GM23248 (cell line): ENCODE data around the gene ANKRD13D. TPM values are rescaled to one million over a fixed set of nuclear protein-coding genes. Genes with fewer than 3 reads are reported as not detected.

ENCODE experiments used
- DNase-seq: peaks from one replicate; pipeline ENCODE4 v3.0.0-alpha.2; 2015
- H2AFZ ChIP-seq: fragments of 200-600 bp; sonication (generic); 2 replicates; pipeline ENCODE4 v1.6.1; 2016; ENCODE audit warnings: antibody characterized with exemption
- H3F3A ChIP-seq: fragments of 200-600 bp; sonication (generic); 2 replicates; pipeline ENCODE4 v1.6.1; 2016; ENCODE audit warnings: mild to moderate bottlenecking, antibody characterized with exemption, mixed run types; ENCODE audit not compliant: insufficient read depth
- H3K27ac ChIP-seq: fragments of 200-600 bp; sonication (generic); 2 replicates; pipeline ENCODE4 v1.5.1; 2016; ENCODE audit warnings: mild to moderate bottlenecking
- H3K27me3 ChIP-seq: fragments of 200-600 bp; sonication (generic); replicated peaks from 2 replicates; pipeline ENCODE4 v1.6.1; 2016; ENCODE audit warnings: mild to moderate bottlenecking; ENCODE audit not compliant: insufficient read depth
- H3K36me3 ChIP-seq: fragments of 200-600 bp; sonication (generic); 2 replicates; pipeline ENCODE4 v1.6.1; 2016; ENCODE audit warnings: low read depth, mild to moderate bottlenecking
- H3K4me1 ChIP-seq: fragments of 200-600 bp; sonication (generic); 2 replicates; pipeline ENCODE4 v1.6.1; 2016; ENCODE audit warnings: mild to moderate bottlenecking; ENCODE audit not compliant: insufficient read depth
- H3K4me2 ChIP-seq: fragments of 200-600 bp; sonication (generic); one replicate; pipeline ENCODE4 v1.6.1; 2016; ENCODE audit warnings: mild to moderate bottlenecking; ENCODE audit not compliant: unreplicated experiment
- H3K4me3 ChIP-seq: fragments of 200-600 bp; sonication (generic); 2 replicates; pipeline ENCODE4 v1.5.1; 2016; ENCODE audit warnings: mild to moderate bottlenecking
- H3K79me2 ChIP-seq: fragments of 200-600 bp; sonication (generic); 2 replicates; pipeline ENCODE4 v1.6.1; 2016; ENCODE audit warnings: mild to moderate bottlenecking; ENCODE audit not compliant: insufficient read depth
- H3K9ac ChIP-seq: fragments of 200-600 bp; sonication (generic); 2 replicates; pipeline ENCODE4 v1.6.1; 2016; ENCODE audit warnings: mild to moderate bottlenecking
- H3K9me2 ChIP-seq: fragments of 200-600 bp; sonication (generic); 2 replicates; pipeline ENCODE4 v1.6.1; 2016; ENCODE audit warnings: mixed run types, mild to moderate bottlenecking, moderate library complexity; ENCODE audit not compliant: insufficient read depth
- H3K9me3 ChIP-seq: fragments of 200-600 bp; sonication (generic); one replicate; pipeline ENCODE4 v1.6.1; 2017; ENCODE audit warnings: low read depth
- H4K20me1 ChIP-seq: fragments of 200-600 bp; sonication (generic); 2 replicates; pipeline ENCODE4 v1.6.0; 2016; ENCODE audit not compliant: insufficient read depth
- EZH2 ChIP-seq: fragments of 200-600 bp; sonication (generic); IDR thresholded peaks from 2 replicates; pipeline ENCODE4 v1.6.1; 2018; ENCODE audit warnings: antibody characterized with exemption, mild to moderate bottlenecking; ENCODE audit not compliant: insufficient read depth, poor library complexity, severe bottlenecking
- EZH2phosphoT487 ChIP-seq: fragments of 200-600 bp; sonication (generic); IDR thresholded peaks from 2 replicates; pipeline ENCODE4 v1.6.1; 2018; ENCODE audit warnings: antibody characterized with exemption, moderate library complexity, mild to moderate bottlenecking, low read depth; ENCODE audit not compliant: insufficient read depth
- WGBS, 2 experiments: methylation state at CpG; one replicate each; pipeline ENCODE4 v1.1.6; 2015 to 2017; ENCODE audit warnings: low lambda C conversion rate in 2 of 2, low coverage in 1 of 2; ENCODE audit errors: missing lambda C conversion rate in 2 of 2; 5-methylcytosine and 5-hydroxymethylcytosine counted together
- in situ Hi-C: fragments of 300-500 bp; cut with MboI; formaldehyde crosslinking; loops from 2 replicates; pipeline ENCODE4 v1.15.0; 2020
- polyA plus RNA-seq: library from polyadenylated mRNA; unstranded; fragments of >200 nt; fragmentation: Nextera tagmentation; extraction: Ambion mirVana; gene quantifications from 2 replicates; pipeline ENCODE4 v1.2.1, GENCODE V29; 2016
- total RNA-seq: library from RNA; depleted of rRNA; stranded (reverse); fragments of >200 nt; shearing (Covaris generic); gene quantifications from 2 replicates; pipeline ENCODE4 v1.2.3, GENCODE V29; 2014

ANKRD13D gene
- total and polyA plus RNA-seq, 2 experiments from 2014 or later, result 16.4 to 42.9 TPM

GRCh38 chr11:67313125-67313890 lies 24.2 kb downstream of the ANKRD13D start:
- Histone ChIP-seq H3K4me3 (no peak overlapping the region), H3K79me2 (no peaks in the 10 kb centered on the region), H3K4me1 (peaks cover 2% of the 10 kb centered on the region; the same call in 1 of the 2 replicates), H3K27ac (no peak overlapping the region), H2AFZ (no peak overlapping the region), H4K20me1 (no peaks in the 10 kb centered on the region), H3K9me2 (no peaks in the 10 kb centered on the region), H3K9ac (no peak overlapping the region), H3K36me3 (no peaks in the 10 kb centered on the region), H3K27me3 (no peaks in the 10 kb centered on the region), H3K9me3 (no peaks in the 10 kb centered on the region), H3K4me2 (no peak overlapping the region), H3F3A (no peaks in the 10 kb centered on the region)
- 82 to 87% methylated on average over 11 of the region's 11 CpGs for WGBS, 2 experiments
- no peak for TF ChIP-seq EZH2phosphoT487
- DNase-seq, result no peak
- in situ Hi-C loops, result no loop called here

GRCh38 chr11:67314218-67314617 lies 25.1 kb downstream of the ANKRD13D start:
- in situ Hi-C loops, result no loop called here
- H3K4me3 ChIP-seq, result no peak overlapping the region
- no peak overlapping the region for H3K9ac ChIP-seq
- no peak overlapping the region for H3K27ac ChIP-seq
- H3K4me1 ChIP-seq, result peaks cover 5% of the 10 kb centered on the region; the same call in 1 of the 2 replicates
- no peaks in the 10 kb centered on the region for H3K9me2 ChIP-seq
- DNase-seq, result no peak
- no peak for TF ChIP-seq EZH2phosphoT487
- TF ChIP-seq EZH2, result no peak
- H3K27me3 ChIP-seq, result no peaks in the 10 kb centered on the region
- H3K36me3 ChIP-seq, result no peaks in the 10 kb centered on the region
- WGBS, 2 experiments, result 26 to 33% methylated on average over 2 of the region's 2 CpGs
- H3K79me2 ChIP-seq, result no peaks in the 10 kb centered on the region
- no peak overlapping the region for H2AFZ ChIP-seq
- H3F3A ChIP-seq, result no peaks in the 10 kb centered on the region
- H3K9me3 ChIP-seq, result no peaks in the 10 kb centered on the region
- no peaks in the 10 kb centered on the region for H4K20me1 ChIP-seq
- H3K4me2 ChIP-seq, result no peak overlapping the region

GRCh38 chr11:67315325-67315909 lies 26.3 kb downstream of the ANKRD13D start:
- no peak overlapping the region for H3K27ac ChIP-seq
- in situ Hi-C loops, result no loop called here
- TF ChIP-seq EZH2phosphoT487, result no peak
- TF ChIP-seq EZH2, result no peak
- no peaks in the 10 kb centered on the region for H3F3A ChIP-seq
- no peak for DNase-seq
- H3K9ac ChIP-seq, result no peak overlapping the region
- H3K4me2 ChIP-seq, result no peak overlapping the region
- H3K79me2 ChIP-seq, result no peaks in the 10 kb centered on the region
- H3K9me2 ChIP-seq, result no peaks in the 10 kb centered on the region
- H3K27me3 ChIP-seq, result no peaks in the 10 kb centered on the region
- no peaks in the 10 kb centered on the region for H3K9me3 ChIP-seq
- no peak overlapping the region for H3K4me3 ChIP-seq
- no peaks in the 10 kb centered on the region for H4K20me1 ChIP-seq
- H3K36me3 ChIP-seq, result no peaks in the 10 kb centered on the region
- H3K4me1 ChIP-seq, result peaks cover 5% of the 10 kb centered on the region; the same call in 1 of the 2 replicates
- WGBS, 2 experiments, result 84 to 89% methylated on average over 9 of the region's 9 CpGs
- no peak overlapping the region for H2AFZ ChIP-seq

GRCh38 chr11:67316882-67317204 lies 27.7 kb downstream of the ANKRD13D start:
- peak overlapping the region; percentile 82 for H3K4me3 ChIP-seq
- peak overlapping the region; percentile 79 for H2AFZ ChIP-seq
- WGBS, 2 experiments, result 0 to 1% methylated on average over 9 to 10 of the region's 10 CpGs
- no peaks in the 10 kb centered on the region for H3K9me2 ChIP-seq
- no peak for TF ChIP-seq EZH2
- no peak for TF ChIP-seq EZH2phosphoT487
- peak overlapping the region; percentile 37 for H3K27ac ChIP-seq
- no peaks in the 10 kb centered on the region for H3K36me3 ChIP-seq
- no peaks in the 10 kb centered on the region for H3K27me3 ChIP-seq
- no peaks in the 10 kb centered on the region for H4K20me1 ChIP-seq
- no peaks in the 10 kb centered on the region for H3K79me2 ChIP-seq
- peak overlapping the region; percentile 66 for H3K9ac ChIP-seq
- in situ Hi-C loops, result no loop called here
- H3F3A ChIP-seq, result no peaks in the 10 kb centered on the region
- DNase-seq, result no peak
- H3K9me3 ChIP-seq, result no peaks in the 10 kb centered on the region
- H3K4me2 ChIP-seq, result peak overlapping the region; percentile 72
- H3K4me1 ChIP-seq, result peaks cover 5% of the 10 kb centered on the region; the same call in 1 of the 2 replicates
